ENCODE measurements around the gene EPS8.

Gene EPS8

DNA sequence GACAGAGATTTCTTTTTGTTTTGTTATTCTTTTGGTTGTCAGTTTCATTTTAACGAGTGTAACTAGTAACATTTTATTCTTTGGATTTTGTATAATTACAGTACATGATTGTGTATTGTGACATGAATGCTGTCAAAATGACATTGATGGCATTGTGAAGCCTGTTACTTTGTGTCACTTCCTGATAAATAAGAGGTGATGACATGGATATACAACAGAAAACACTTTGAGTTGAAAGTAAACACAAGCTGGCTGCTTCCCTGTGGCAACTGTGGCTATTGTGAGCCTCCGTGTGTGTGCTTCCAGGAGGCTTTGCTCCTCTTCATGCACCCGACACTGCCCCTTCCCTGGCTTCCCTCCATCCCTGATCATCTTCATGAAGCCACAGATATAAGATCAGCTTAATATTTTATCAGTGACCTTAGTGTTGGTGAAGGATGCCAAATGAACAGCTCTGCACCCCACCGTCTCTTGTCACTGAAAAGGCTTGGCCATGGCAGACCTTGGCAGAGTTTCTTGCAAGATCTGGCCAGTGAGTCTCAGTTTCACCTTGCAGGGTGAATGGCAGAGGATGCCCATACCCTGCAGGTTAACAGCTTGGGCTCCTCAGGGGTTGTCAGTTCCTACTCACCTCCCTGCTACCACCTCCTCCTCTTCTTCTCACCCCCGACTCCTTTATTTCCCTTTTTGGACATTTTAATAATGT, 191.9 kb downstream of the EPS8 start:
- DNase-seq: no peak

DNA sequence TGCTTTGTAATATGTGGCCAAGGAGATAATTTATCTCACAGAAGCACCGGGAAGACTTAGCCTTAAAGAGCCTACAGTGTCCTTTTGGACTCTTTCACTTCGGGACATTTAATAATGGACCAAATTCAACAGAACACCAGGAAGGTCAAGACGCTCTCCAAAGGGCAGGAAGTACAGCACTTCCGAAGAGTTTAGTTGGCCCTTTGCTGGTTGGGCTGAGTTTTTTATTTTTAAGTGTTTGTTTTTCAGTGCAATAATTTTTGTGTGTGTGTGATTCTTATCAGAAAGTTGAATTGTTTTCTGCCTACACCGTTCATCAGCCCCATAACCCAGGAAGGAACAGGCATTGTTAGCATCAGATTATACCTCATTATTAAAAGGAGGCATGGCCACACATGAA, 193.0 kb downstream of the EPS8 start:
- no peak for DNase-seq

DNA sequence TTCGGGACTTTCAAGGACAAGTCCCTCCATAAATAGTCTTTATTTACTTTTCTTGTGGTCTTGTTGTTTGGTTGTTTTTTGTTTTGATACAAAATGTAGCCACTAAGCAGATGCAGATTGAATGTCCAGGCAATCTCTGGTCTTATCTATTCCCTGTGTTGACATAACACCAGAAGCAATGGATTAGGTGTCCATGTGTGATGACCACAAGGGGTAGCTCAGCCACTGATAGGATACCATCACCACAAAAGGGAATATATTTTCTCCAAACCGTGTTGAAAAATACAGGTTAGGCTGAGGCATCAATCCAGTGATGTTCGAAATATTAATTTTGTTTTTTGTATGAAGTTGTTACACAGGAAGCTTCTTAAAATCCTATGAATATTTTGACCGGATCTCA, 196.3 kb downstream of the EPS8 start:
- no peak for DNase-seq

DNA sequence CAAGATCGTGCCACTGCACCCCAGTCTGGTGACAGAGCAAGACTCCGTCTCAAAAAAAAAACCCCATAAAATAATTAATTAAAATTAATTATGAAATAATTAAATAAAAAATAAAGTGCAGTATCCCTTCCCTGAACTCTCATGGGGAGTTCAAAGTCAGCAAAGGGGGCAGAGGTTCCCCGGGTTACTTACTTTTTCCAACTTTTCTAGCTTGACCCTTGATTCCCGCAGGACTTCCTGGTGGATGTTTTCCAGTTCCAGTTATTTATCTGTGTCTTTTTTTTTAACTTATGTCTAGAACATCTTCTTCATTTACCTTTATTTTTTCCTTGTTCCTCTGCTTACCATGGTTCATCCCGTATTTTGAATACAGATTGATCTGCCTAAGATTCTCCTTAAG, 197.4 kb downstream of the EPS8 start:
- no peak for DNase-seq

DNA sequence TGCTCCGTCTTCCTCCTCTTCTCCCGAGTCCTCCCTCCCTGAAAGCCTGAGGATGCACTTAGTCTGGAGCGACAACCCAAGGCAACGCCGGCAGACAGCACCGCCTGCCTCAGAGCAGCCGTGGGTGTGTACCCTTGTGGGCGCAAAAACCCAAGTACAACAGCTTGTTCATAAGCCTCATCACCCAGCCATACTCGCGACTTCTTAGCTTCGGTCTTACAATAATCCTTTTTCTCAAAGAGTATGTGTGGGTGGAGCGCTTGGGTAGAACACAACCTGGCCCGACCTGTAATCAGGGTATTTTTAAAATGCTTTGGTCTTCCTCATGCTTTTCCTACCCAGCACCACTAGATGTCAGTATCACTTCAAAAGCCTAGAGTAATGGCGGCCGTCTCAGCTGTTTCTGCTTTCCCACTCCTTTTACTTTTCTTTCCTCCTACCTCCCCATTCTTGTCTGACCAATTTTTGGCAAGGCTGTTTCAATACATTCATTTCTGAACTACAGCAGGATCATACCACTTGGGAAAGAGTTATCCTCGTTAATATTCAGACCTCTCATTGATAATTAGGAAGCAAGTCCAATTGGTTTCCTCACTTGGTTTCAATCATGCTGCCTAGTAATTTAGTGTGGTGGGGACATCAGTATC, 198.9 kb downstream of the EPS8 start:
- peak; percentile 46 to 66 for DNase-seq

DNA sequence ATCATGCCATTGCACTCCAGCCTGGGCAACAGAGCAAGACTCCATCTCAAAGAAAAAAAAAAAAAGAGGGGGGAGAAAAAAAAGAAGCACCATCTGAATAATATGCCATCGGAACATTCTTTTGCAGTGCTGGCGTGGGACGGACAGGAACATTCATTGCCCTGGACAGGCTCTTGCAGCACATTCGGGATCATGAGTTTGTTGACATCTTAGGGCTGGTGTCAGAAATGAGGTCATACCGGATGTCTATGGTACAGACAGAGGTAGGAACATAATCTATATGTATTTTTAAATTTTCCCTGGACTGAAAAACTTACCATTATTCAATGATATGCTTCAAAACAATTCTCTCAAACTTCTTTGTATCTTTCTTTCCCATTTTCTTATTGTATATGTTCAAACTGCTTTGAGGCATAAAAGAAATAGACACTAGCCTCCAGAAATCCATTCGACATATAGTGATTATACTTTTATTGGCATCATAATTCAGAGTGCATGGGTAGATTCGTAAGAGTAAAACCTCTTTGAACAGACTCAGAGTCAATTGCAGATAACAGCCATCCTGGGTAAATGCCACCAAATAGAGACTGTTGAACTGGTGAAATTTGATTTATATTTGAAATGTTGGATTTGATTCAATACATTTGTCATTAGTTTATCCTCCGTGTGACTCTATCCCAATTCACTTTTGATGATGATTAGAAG, 199.7 kb downstream of the EPS8 start:
- no peak for DNase-seq

DNA sequence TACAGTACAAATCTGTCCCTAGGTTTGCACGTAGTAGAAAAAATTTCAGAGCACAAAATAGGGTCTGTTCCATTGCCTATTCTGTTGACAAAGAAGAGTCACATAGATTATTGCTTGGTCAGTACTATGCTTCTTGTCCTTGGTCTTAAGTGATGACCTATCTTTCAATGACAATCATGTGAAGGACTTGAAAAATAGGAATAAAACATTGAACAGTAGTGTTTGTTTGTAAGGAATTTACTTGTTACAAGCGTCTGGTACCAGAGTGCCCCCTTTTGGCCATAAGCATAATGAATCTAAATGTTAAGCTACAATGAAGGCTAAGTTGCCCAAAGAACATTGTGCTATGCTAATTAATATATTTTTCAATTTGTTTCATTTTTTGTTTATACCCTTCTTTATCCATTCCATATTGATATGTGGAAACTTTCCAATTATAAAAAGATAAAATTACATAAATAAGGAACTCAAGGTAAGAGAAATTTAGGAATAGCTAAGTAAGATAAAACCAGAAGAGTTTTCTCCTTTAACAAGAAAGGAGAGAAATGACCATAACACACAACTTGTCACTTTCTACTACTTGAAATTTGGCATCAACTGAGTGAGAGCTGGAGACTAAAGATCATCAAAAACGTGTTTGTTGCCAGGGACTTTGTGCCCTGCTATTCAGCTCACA, 204.7 kb downstream of the EPS8 start:
- peak in 1 of 2 experiments; percentile 19 for DNase-seq

DNA sequence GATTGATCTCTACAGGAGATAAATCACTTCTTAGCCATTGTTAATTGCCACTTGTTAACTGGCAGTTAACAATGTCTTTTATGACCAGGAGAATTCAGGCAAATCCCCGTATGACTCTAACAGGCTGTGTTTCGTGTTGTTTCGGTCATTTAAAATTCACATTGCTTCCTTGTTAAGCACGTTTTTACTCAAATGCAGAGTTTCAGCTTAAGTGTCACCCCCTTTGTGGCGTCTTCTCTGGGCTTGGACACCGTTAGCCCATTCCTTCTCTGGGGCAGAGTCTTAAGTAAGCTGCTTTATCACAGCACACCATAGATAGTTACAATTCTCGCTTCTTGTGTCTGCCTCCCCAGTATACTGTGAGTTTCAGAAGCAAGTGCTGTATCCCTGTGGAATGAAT, 205.4 kb downstream of the EPS8 start:
- DNase-seq: no peak

DNA sequence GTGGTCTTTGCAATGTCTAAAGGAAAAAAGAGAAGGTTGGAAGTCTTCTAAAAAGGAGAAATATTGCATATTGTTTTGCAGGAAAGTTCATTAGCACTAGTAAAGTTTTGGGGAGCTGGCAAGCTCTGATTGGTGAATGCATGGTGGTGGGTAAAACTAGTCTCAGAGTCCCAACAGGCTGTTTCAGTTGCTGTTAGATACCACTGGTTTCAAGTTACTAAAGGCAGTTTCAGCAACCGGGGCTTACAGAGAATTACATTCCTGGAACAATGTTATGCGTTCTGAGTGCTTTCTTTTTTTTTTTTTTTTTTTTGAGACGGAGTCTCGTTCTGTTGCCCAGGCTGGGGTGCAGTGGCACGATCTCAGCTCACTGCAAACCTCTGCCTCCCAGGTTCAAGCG, 208.2 kb downstream of the EPS8 start:
- no peak for DNase-seq

DNA sequence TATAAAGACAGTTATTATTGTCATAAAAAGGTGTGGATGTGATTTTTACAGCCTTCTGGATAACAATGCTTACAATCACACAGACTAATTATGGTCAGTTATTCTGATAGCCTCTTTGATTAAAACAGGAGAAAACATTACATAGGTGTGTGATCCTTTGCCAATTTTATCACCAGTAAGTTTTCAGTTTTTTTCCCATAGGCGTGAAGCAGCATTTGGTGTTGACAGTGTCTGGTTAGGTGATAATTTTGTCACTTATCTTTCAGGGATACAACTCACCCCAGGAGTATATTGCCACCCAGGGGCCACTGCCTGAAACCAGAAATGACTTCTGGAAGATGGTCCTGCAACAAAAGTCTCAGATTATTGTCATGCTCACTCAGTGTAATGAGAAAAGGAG, 208.8 kb downstream of the EPS8 start:
- DNase-seq: no peak

DNA sequence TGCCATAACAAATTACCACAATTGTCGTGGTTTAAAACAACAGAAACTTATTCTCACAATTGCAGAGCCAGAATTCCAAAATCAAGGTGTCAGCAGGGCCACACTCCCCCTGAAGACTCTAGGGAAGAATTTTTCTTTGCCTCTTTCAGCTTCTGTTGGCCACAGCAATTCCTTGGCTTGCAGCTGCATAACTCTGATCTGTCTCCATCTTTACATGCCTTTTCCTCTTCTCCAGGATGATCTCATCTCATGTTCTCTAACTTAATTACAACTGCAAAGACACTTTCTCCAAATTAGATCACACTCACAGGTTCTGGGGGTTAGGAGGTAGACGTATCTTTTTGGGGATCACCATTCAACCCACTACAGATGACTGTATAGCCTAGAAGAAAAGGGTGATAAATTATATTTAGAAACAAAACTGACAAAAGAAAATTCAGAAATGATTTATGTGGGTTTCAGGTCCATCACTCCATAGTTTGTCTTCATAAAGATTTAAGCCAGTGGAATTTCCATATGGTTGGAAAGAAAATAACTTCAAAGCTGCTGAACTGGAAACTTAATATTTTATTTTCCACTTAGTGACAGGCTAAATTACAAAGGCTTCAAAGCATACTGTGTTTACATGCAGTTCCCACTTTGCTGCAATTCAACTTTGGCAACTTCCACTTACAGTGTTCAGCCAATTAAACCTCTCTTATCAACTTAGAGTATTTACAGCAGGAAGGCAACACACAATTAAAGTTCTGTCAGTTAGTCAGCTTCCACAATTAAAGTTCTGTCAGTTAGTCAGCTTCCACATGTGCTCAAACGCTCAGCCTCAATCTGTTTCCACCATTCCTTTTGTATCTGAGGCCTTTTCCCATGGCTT, 213.3 kb downstream of the EPS8 start:
- DNase-seq: no peak

DNA sequence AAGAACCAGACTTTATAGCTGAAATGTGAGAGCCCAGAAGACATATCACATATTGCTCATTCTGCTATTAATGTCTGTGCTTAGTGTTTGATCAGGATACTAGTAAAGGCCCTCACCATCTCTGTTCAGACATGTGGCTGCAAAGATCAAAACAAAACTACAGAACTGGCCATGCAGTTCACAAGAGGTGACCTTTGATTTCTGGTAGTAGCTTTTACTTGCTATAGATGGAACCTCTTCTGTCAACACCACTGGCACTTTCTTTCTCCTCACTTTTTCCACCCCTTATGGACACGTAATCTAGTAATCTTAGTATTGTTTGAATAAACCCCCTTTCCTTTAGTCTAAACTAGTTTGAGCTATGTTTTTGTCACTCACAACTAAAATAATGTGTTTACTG, 214.8 kb downstream of the EPS8 start:
- no peak for DNase-seq
